Esophagus squamous epithelium (tissue), 5 donors: ENCODE results near the gene MPZL1. TPM values are rescaled to one million over a fixed set of nuclear protein-coding genes. Genes with fewer than 3 reads are reported as not detected.

Experiments used
- DNase-seq: peaks from one replicate; lab custom pipeline; 2025; lab: John Stamatoyannopoulos, UW
- H3K27ac ChIP-seq, 4 donors: fragments of 200-600 bp; sonication (generic); one replicate each; pipeline ENCODE4 v1.5.1; 2016 to 2019; ENCODE audit warnings: mild to moderate bottlenecking in 1 of 4
- H3K27me3 ChIP-seq, 4 donors: fragments of 200-600 bp; sonication (generic); 1 replicate in 3 of 4; 2 replicates in 1 of 4; pipeline versions ENCODE4 v1.5.1 to v1.6.0; 2017 to 2021; ENCODE audit warnings: antibody characterized with exemption in 1 of 4
- H3K36me3 ChIP-seq, 3 donors: fragments of 200-600 bp; sonication (generic); one replicate each; pipeline ENCODE4 v1.5.1; 2016 to 2019
- H3K4me1 ChIP-seq, 3 donors: fragments of 200-600 bp; sonication (generic); one replicate each; pipeline ENCODE4 v1.5.1; 2017 to 2019
- H3K4me3 ChIP-seq, 4 donors: fragments of 200-600 bp; sonication (generic); 1 replicate in 3 of 4; 2 replicates in 1 of 4; pipeline ENCODE4 v1.5.1; 2016 to 2019; ENCODE audit warnings: mild to moderate bottlenecking in 2 of 4, moderate library complexity in 1 of 4
- H3K9me3 ChIP-seq, 3 donors: fragments of 200-600 bp; sonication (generic); one replicate each; pipeline ENCODE4 v1.5.1; 2016 to 2019
- CTCF ChIP-seq, 6 experiments: fragments of 450-650 bp in 4 of 6; fragments of 200-600 bp in 2 of 6; sonication (generic) in 2 of 6; IDR thresholded peaks; one replicate each; pipeline ENCODE4 v1.5.1; 2016 to 2019; ENCODE audit warnings: antibody characterized with exemption in 6 of 6, mild to moderate bottlenecking in 4 of 6, moderate library complexity in 4 of 6
- POLR2A ChIP-seq, 4 donors: fragments of 450-650 bp; IDR thresholded peaks; one replicate each; pipeline ENCODE4 v1.6.1; 2017; ENCODE audit warnings: antibody characterized with exemption in 4 of 4, mild to moderate bottlenecking in 4 of 4, moderate library complexity in 3 of 4
- WGBS, 2 donors: methylation state at CpG; one replicate each; pipeline ENCODE4 v1.1.5; 2018; 5-methylcytosine and 5-hydroxymethylcytosine counted together
- intact Hi-C: fragments of 100-400 bp; cut with DNase I; formaldehyde crosslinking; loops from one replicate; pipeline ENCODE4 v1.15.0; 2022
- total RNA-seq, 4 donors: library from RNA; depleted of rRNA; stranded (reverse); fragments of >200 nt; gene quantifications; one replicate each; pipeline ENCODE4 v1.1.0, GENCODE V29; 2016
- donor health status: DM: yes; HTN: yes; CAD: no.

The MPZL1 gene
- total RNA-seq, result 10 to 100 TPM; 36.6 to 80.5 (median 74.3) TPM

- peak; percentile 53 for DNase-seq
- Histone ChIP-seq H3K4me1 (peaks cover 15 to 54% (median 20%) of the 10 kb centered on the region in 3 donors), H3K9me3 (no peaks in the 10 kb centered on the region), H3K4me3 (peak within 1 kb of the TSS; percentile 73 to 92 (median 82)), H3K27ac (peak within 1 kb of the TSS; percentile 90 to 97 (median 92)), H3K36me3 (no peaks in the 10 kb centered on the region), H3K27me3 (no peaks in the 10 kb centered on the region)
- 0% methylated on average over 1 to 6 of the region's 52 CpGs for WGBS, 2 donors
- intact Hi-C loops, result loop anchor here (10.0 kb wide), 1 partner anchor 63 kb away; no protein-coding TSS in a partner anchor
- TF ChIP-seq CTCF (IDR thresholded peaks at IDR 0.05) (no peak), POLR2A (IDR thresholded peaks at IDR 0.05) (peak in 2 of 4 donors; percentile 82 to 90)
These were observed at the start of gene MPZL1 for GRCh38 chr1:167721617-167722151. TSS of gene MPZL1 (plus strand) at chr1:167721982. CDS start at chr1:167722152, 170 bp downstream.

- H3K27ac ChIP-seq, result no peak overlapping the region
- H3K4me1 ChIP-seq, result peaks cover 0 to 54% (median 34%) of the 10 kb centered on the region in 3 donors
- H3K36me3 ChIP-seq, result no peaks in the 10 kb centered on the region
- no peaks in the 10 kb centered on the region for H3K27me3 ChIP-seq
- no peak overlapping the region for H3K4me3 ChIP-seq
- intact Hi-C loops, result no loop called here
- WGBS, 2 donors, result 79 to 91% methylated on average over 4 of the region's 4 CpGs
- H3K9me3 ChIP-seq, result no peaks in the 10 kb centered on the region
- TF ChIP-seq CTCF (IDR thresholded peaks at IDR 0.05), result no peak
- TF ChIP-seq POLR2A (IDR thresholded peaks at IDR 0.05), result no peak
- no peak for DNase-seq
These were observed 49.0 kb upstream of the MPZL1 start for GRCh38 chr1:167672831-167673230.

- TF ChIP-seq CTCF (IDR thresholded peaks at IDR 0.05), result no peak
- TF ChIP-seq POLR2A (IDR thresholded peaks at IDR 0.05), result no peak
- Histone ChIP-seq H3K4me3 (no peak overlapping the region), H3K9me3 (no peaks in the 10 kb centered on the region), H3K4me1 (peaks cover 0 to 49% (median 34%) of the 10 kb centered on the region in 3 donors), H3K27ac (no peak overlapping the region), H3K36me3 (no peaks in the 10 kb centered on the region), H3K27me3 (no peaks in the 10 kb centered on the region)
- intact Hi-C loops, result no loop called here
- DNase-seq, result no peak
- 88 to 89% methylated on average over 4 of the region's 4 CpGs for WGBS, 2 donors
These were observed 48.5 kb upstream of the MPZL1 start for GRCh38 chr1:167673265-167673664.

GRCh38 chr1:167674156-167674555 lies 47.6 kb upstream of the MPZL1 start:
- DNase-seq, result no peak
- no peak overlapping the region for H3K4me3 ChIP-seq
- H3K4me1 ChIP-seq, result peaks cover 0 to 40% (median 27%) of the 10 kb centered on the region in 3 donors
- H3K27ac ChIP-seq, result no peak overlapping the region
- H3K9me3 ChIP-seq, result no peaks in the 10 kb centered on the region
- no peaks in the 10 kb centered on the region for H3K36me3 ChIP-seq
- 75 to 83% methylated on average over 2 of the region's 2 CpGs for WGBS, 2 donors
- no peaks in the 10 kb centered on the region for H3K27me3 ChIP-seq
- intact Hi-C loops, result no loop called here
- TF ChIP-seq POLR2A (IDR thresholded peaks at IDR 0.05), result no peak
- no peak for TF ChIP-seq CTCF (IDR thresholded peaks at IDR 0.05)

GRCh38 chr1:167675440-167675839 lies 46.3 kb upstream of the MPZL1 start:
- no peaks in the 10 kb centered on the region for H3K9me3 ChIP-seq
- H3K27me3 ChIP-seq, result no peaks in the 10 kb centered on the region
- 85 to 92% methylated on average over 5 of the region's 5 CpGs for WGBS, 2 donors
- intact Hi-C loops, result no loop called here
- peaks cover 0 to 36% (median 15%) of the 10 kb centered on the region in 3 donors for H3K4me1 ChIP-seq
- no peaks in the 10 kb centered on the region for H3K36me3 ChIP-seq
- DNase-seq, result no peak
- no peak overlapping the region for H3K27ac ChIP-seq
- no peak for TF ChIP-seq CTCF (IDR thresholded peaks at IDR 0.05)
- no peak for TF ChIP-seq POLR2A (IDR thresholded peaks at IDR 0.05)
- no peak overlapping the region for H3K4me3 ChIP-seq
